Mesenchymal stem cell (in vitro differentiated cells and primary cell): Measurements from ENCODE around the gene CCDC30.

Source experiments
- DNase-seq: peaks from one replicate; pipeline ENCODE4 v3.0.0-alpha.2; 2013
- H2AFZ ChIP-seq: one replicate; pipeline ENCODE4 v1.6.1; 2013; ENCODE audit warnings: low read depth, mild to moderate bottlenecking, control low read depth, inconsistent platforms, low read length, moderate library complexity
- H2AK5ac ChIP-seq: 2 replicates; pipeline ENCODE4 v1.6.1; 2013; ENCODE audit warnings: low read length, moderate library complexity, mild to moderate bottlenecking, inconsistent platforms; ENCODE audit not compliant: severe bottlenecking
- H2BK120ac ChIP-seq: one replicate; pipeline ENCODE4 v1.6.1; 2013; ENCODE audit warnings: low read depth, mild to moderate bottlenecking, inconsistent platforms, low read length, moderate library complexity
- H2BK12ac ChIP-seq, 2 experiments: one replicate each; pipeline ENCODE4 v1.6.1; 2013; ENCODE audit warnings: inconsistent platforms in 2 of 2, low read length in 2 of 2, mild to moderate bottlenecking in 2 of 2, moderate library complexity in 2 of 2, control low read depth in 1 of 2
- H2BK15ac ChIP-seq: one replicate; pipeline ENCODE4 v1.6.1; 2013; ENCODE audit warnings: mild to moderate bottlenecking, low read depth, inconsistent platforms; ENCODE audit not compliant: poor library complexity, severe bottlenecking
- H2BK5ac ChIP-seq: 2 replicates; pipeline ENCODE4 v1.6.1; 2013; ENCODE audit warnings: low read depth, mild to moderate bottlenecking, low read length, control low read depth, inconsistent platforms; ENCODE audit not compliant: poor library complexity, severe bottlenecking
- H3K14ac ChIP-seq, 2 experiments: one replicate each; pipeline ENCODE4 v1.6.1; 2013; ENCODE audit warnings: inconsistent platforms in 2 of 2, low read length in 2 of 2, control low read depth in 1 of 2, mild to moderate bottlenecking in 1 of 2, moderate library complexity in 1 of 2
- H3K18ac ChIP-seq, 2 experiments: one replicate each; pipeline ENCODE4 v1.6.1; 2013; ENCODE audit warnings: inconsistent platforms in 2 of 2, low read length in 2 of 2, control low read depth in 1 of 2, low read depth in 1 of 2, mild to moderate bottlenecking in 1 of 2
- H3K23ac ChIP-seq, 2 experiments: one replicate each; pipeline ENCODE4 v1.6.1; 2013; ENCODE audit warnings: inconsistent platforms in 2 of 2, low read length in 2 of 2, mild to moderate bottlenecking in 2 of 2, moderate library complexity in 2 of 2, control low read depth in 1 of 2
- H3K27ac ChIP-seq: 2 replicates; pipeline ENCODE4 v1.5.1; 2013; ENCODE audit warnings: mild to moderate bottlenecking, moderate library complexity, low read length, control low read depth, inconsistent platforms; ENCODE audit not compliant: poor library complexity, severe bottlenecking
- H3K27me3 ChIP-seq, 2 experiments: 2 replicates each; pipeline versions ENCODE4 v1.6.1 to v1.7.0; 2013; ENCODE audit warnings: low read length in 2 of 2, mild to moderate bottlenecking in 2 of 2, moderate library complexity in 2 of 2, control low read depth in 1 of 2, inconsistent platforms in 1 of 2; ENCODE audit not compliant: control insufficient read depth in 1 of 2, insufficient read depth in 1 of 2
- H3K36me3 ChIP-seq, 2 experiments: 2 replicates each; pipeline versions ENCODE4 v1.6.1 to v1.7.0; 2013; ENCODE audit warnings: low read length in 2 of 2, control low read depth in 1 of 2, inconsistent platforms in 1 of 2, low read depth in 1 of 2, mild to moderate bottlenecking in 1 of 2; ENCODE audit not compliant: insufficient read depth in 2 of 2, control insufficient read depth in 1 of 2
- H3K4ac ChIP-seq, 2 experiments: one replicate each; pipeline ENCODE4 v1.6.1; 2013; ENCODE audit warnings: inconsistent platforms in 2 of 2, low read length in 2 of 2, mild to moderate bottlenecking in 2 of 2, moderate library complexity in 2 of 2, control low read depth in 1 of 2, low read depth in 1 of 2
- H3K4me1 ChIP-seq: 2 replicates; pipeline ENCODE4 v1.6.1; 2013; ENCODE audit warnings: low read depth, low read length, control low read depth; ENCODE audit not compliant: control insufficient read depth, insufficient read depth
- H3K4me2 ChIP-seq: 2 replicates; pipeline ENCODE4 v1.6.1; 2013; ENCODE audit warnings: low read length, mild to moderate bottlenecking, inconsistent platforms; ENCODE audit not compliant: poor library complexity, severe bottlenecking
- H3K4me3 ChIP-seq, 2 experiments: 2 replicates each; pipeline versions ENCODE4 v1.5.1 to v1.7.0; 2013; ENCODE audit warnings: low read length in 2 of 2, mild to moderate bottlenecking in 2 of 2, control low read depth in 1 of 2, low read depth in 1 of 2; ENCODE audit not compliant: insufficient read depth in 1 of 2
- H3K79me1 ChIP-seq: replicated peaks from 2 replicates; pipeline ENCODE4 v1.6.1; 2013; ENCODE audit warnings: mild to moderate bottlenecking, control low read depth, low read length, inconsistent platforms; ENCODE audit not compliant: poor library complexity, severe bottlenecking
- H3K9ac ChIP-seq: 2 replicates; pipeline ENCODE4 v1.7.0; 2013; ENCODE audit warnings: mild to moderate bottlenecking, low read length, moderate library complexity
- H3K9me3 ChIP-seq: 2 replicates; pipeline ENCODE4 v1.7.0; 2013; ENCODE audit warnings: mild to moderate bottlenecking, low read length; ENCODE audit not compliant: control insufficient read depth
- H4K8ac ChIP-seq: one replicate; pipeline ENCODE4 v1.6.1; 2013; ENCODE audit warnings: inconsistent platforms, mild to moderate bottlenecking, low read length, moderate library complexity
- H4K91ac ChIP-seq: one replicate; pipeline ENCODE4 v1.6.1; 2013; ENCODE audit warnings: mild to moderate bottlenecking, low read length, inconsistent platforms
- WGBS: methylation state at CpG from one replicate; pipeline ENCODE4 v1.1.7; 2013; ENCODE audit warnings: mixed read lengths; 5-methylcytosine and 5-hydroxymethylcytosine counted together

CCDC30 gene

DNA sequence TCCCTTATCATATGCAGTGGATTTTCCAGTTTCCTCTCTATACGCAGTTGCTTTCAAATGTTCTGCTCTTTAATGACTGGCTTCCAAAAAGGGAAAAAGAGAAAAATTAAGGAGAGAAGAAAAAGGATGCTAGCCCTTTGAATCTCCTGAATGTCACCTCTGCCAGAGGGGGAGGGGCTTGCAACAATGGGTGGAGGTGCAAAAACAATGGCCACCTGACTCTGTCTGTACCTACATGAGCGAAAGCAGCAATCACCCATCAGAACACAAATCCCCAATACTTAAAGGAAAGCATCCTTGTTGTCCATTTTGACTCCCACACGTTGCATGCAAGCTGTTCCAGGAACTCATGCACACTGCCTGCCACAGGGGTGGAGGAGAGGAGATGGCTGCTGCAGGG is 61.2 kb downstream of the CCDC30 start:
- Histone ChIP-seq H3K27ac (no peak overlapping the region), H2BK15ac (no peak overlapping the region), H3K14ac (no peak overlapping the region), H3K27me3 (no peaks in the 10 kb centered on the region), H3K9ac (no peak overlapping the region), H2BK120ac (no peak overlapping the region), H3K4me1 (no peaks in the 10 kb centered on the region), H3K23ac (no peak overlapping the region), H3K4me2 (no peak overlapping the region), H4K8ac (no peak overlapping the region), H4K91ac (no peak overlapping the region), H3K18ac (no peak overlapping the region), H3K36me3 (no peaks in the 10 kb centered on the region), H3K4ac (no peak overlapping the region), H2AFZ (no peak overlapping the region), H3K79me1 (no peaks in the 10 kb centered on the region), H2BK5ac (no peak overlapping the region), H3K4me3 (no peak overlapping the region), H2AK5ac (no peak overlapping the region), H2BK12ac (no peak overlapping the region), H3K9me3 (peaks cover 21% of the 10 kb centered on the region)
- 80% methylated on average over 1 of the region's 3 CpGs for WGBS
- DNase-seq, result no peak

DNA sequence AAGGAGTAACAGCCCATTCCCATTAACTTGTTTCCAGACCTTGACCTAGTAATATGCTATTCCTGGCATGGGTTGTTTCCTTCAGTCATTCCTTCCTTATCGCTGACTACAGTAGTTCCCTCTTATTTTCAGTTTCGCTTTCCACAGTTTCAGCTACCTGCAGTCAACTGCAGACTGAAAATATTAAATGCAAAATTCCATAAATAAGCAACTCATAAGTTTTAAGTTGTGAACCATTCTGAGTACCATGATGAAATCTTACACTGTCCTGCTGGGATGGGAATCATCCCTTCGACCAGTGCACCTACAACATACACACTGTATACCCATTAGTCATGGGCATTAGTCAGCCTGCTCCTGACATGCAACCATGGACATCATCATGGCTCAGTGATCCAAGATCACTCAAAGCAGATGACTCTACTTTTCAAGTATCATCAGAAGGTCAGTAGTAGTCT is 66.7 kb downstream of the CCDC30 start:
- H2BK15ac ChIP-seq, result no peak overlapping the region
- no peak overlapping the region for H2BK5ac ChIP-seq
- no peak overlapping the region for H2AK5ac ChIP-seq
- 89% methylated on average over 3 of the region's 3 CpGs for WGBS
- H3K36me3 ChIP-seq, result no peaks in the 10 kb centered on the region
- no peak overlapping the region for H3K23ac ChIP-seq
- peak; percentile 77 for DNase-seq
- no peak overlapping the region for H4K91ac ChIP-seq
- no peaks in the 10 kb centered on the region for H3K27me3 ChIP-seq
- no peak overlapping the region for H2AFZ ChIP-seq
- no peak overlapping the region for H3K27ac ChIP-seq
- H3K14ac ChIP-seq, result no peak overlapping the region
- H3K4me2 ChIP-seq, result no peak overlapping the region
- no peak overlapping the region for H2BK120ac ChIP-seq
- peak overlapping the region; percentile 26 for H3K9ac ChIP-seq
- no peak overlapping the region for H4K8ac ChIP-seq
- no peaks in the 10 kb centered on the region for H3K79me1 ChIP-seq
- H3K9me3 ChIP-seq, result no peaks in the 10 kb centered on the region
- no peak overlapping the region for H3K4me3 ChIP-seq
- H3K4me1 ChIP-seq, result peaks cover 2% of the 10 kb centered on the region
- no peak overlapping the region for H2BK12ac ChIP-seq
- no peak overlapping the region for H3K18ac ChIP-seq
- H3K4ac ChIP-seq, result no peak overlapping the region

DNA sequence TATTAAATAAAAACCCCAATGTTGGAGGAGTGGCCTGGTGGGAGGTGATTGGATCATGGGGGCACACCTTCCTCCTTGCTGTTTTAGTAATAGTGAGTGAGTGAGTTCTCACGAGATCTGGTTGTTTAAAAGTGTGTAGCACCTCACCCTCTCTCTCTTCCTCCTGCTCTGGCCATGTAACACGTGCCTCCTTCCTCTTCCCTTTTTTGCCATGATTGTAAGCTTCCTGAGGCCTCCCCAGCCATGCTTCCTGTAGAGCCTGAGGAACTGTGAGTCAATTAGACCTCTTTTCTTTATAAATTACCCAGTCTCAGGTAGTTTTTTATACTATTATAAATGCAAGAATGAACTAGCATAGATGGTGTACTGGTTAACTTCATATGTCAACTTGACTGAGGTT is 68.0 kb downstream of the CCDC30 start:
- Histone ChIP-seq H2BK15ac (no peak overlapping the region), H3K23ac (no peak overlapping the region), H2AFZ (no peak overlapping the region), H3K14ac (no peak overlapping the region), H2BK5ac (no peak overlapping the region), H2BK120ac (no peak overlapping the region), H3K4me2 (no peak overlapping the region), H3K36me3 (no peaks in the 10 kb centered on the region), H3K4ac (no peak overlapping the region), H3K79me1 (no peaks in the 10 kb centered on the region), H2AK5ac (no peak overlapping the region), H3K4me3 (no peak overlapping the region), H3K4me1 (peaks cover 2% of the 10 kb centered on the region), H3K27me3 (no peaks in the 10 kb centered on the region), H3K27ac (no peak overlapping the region), H4K8ac (no peak overlapping the region), H3K9me3 (no peaks in the 10 kb centered on the region), H3K18ac (no peak overlapping the region), H4K91ac (no peak overlapping the region), H2BK12ac (no peak overlapping the region), H3K9ac (no peak overlapping the region)
- no peak for DNase-seq
- 100% methylated on average over 1 of the region's 2 CpGs for WGBS

DNA sequence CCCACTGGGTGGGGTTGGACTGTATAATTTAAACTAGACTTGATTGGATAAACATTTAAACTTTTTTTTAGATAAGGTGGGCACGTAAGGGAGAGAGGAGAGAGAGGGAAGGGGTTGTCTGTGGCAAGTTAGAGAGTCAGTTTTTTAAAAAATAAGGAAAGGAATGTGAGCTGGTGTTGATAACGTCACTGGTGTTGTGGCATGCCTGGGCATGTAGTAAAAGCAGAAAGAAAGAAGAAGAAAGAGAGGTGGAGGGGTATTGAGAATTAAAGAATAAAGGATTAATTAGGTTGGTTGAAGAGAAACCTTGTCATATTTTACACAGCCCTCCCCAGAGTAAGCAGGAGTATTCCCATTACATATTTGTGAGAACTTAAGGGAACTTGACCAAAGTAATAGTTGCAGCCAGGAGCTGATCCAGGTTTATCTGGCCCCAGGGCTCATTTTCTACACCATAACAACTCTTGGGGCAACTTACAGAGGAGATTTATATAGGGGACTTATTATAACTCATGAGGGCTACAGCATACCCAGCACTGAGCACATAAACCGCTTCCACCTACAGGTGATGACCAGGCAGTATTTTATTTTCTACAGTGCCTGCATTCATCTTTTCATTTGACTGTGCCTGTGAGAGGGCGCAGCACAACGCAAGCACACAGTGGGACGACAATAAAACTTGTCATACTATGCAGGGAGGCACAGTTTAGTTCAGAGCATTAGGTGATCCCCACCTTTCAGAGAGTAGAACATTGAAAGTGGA is 70.2 kb downstream of the CCDC30 start:
- H3K36me3 ChIP-seq, result peaks cover 0 to 3% of the 10 kb centered on the region in 2 experiments
- H3K4me3 ChIP-seq, result no peak overlapping the region
- peak overlapping the region; percentile 49 for H2BK120ac ChIP-seq
- H3K4ac ChIP-seq, result peak overlapping the region in 1 of 2 experiments; percentile 26
- no peak overlapping the region for H3K27ac ChIP-seq
- peak overlapping the region; percentile 48 to 62 for H3K18ac ChIP-seq
- no peak overlapping the region for H2BK12ac ChIP-seq
- no peak for DNase-seq
- no peaks in the 10 kb centered on the region for H3K9me3 ChIP-seq
- no peaks in the 10 kb centered on the region for H3K79me1 ChIP-seq
- no peak overlapping the region for H2BK15ac ChIP-seq
- H3K9ac ChIP-seq, result no peak overlapping the region
- H3K14ac ChIP-seq, result no peak overlapping the region
- peak overlapping the region; percentile 80 for H4K8ac ChIP-seq
- H2AFZ ChIP-seq, result no peak overlapping the region
- H3K27me3 ChIP-seq, result no peaks in the 10 kb centered on the region
- H3K4me2 ChIP-seq, result no peak overlapping the region
- H3K23ac ChIP-seq, result no peak overlapping the region
- H2AK5ac ChIP-seq, result peak overlapping the region; percentile 78
- H2BK5ac ChIP-seq, result no peak overlapping the region
- peaks cover 2% of the 10 kb centered on the region for H3K4me1 ChIP-seq
- 76% methylated on average over 6 of the region's 6 CpGs for WGBS
- no peak overlapping the region for H4K91ac ChIP-seq
